GM10248 (cell line): ENCODE data around the gene KCNMB1.

Experiments
- CTCF ChIA-PET: fragments of 300-600 bp; sonication (Branson Sonifier 250); formaldehyde crosslinking; extraction: SDS; loops from one replicate; lab custom pipeline; 2021; ENCODE audit warnings: antibody characterized with exemption; lab: Yijun Ruan, JAX
- POLR2A ChIA-PET: fragments of 350-650 bp; sonication (Branson Sonifier 250); formaldehyde crosslinking; extraction: SDS; loops from one replicate; lab custom pipeline; 2020; ENCODE audit warnings: antibody characterized with exemption; lab: Yijun Ruan, JAX
- DNase-seq: peaks from one replicate; pipeline ENCODE4 v3.0.0; 2012; ENCODE audit errors: extremely low spot score
- CTCF ChIP-seq: IDR thresholded peaks from 2 replicates; pipeline ENCODE4 v1.5.1; 2012; ENCODE audit warnings: mild to moderate bottlenecking, low read depth; ENCODE audit errors: extremely low read depth, missing control alignments, control extremely low read depth

The KCNMB1 gene

GRCh38 chr5:170432669-170433068, 43.5 kb upstream of the KCNMB1 start:
- no peak for DNase-seq
- no peak for TF ChIP-seq CTCF
- CTCF ChIA-PET: interaction anchor here (1.1 to 7.3 kb wide), 10 partner anchors 9 to 209 kb away, joined by 3 to 135 read pairs (median 5); no protein-coding TSS in a partner anchor
- POLR2A ChIA-PET: no interaction called here

GRCh38 chr5:170431571-170431970, 42.4 kb upstream of the KCNMB1 start:
- CTCF ChIA-PET: interaction anchor here (1.0 to 7.3 kb wide), 10 partner anchors 8 to 206 kb away, joined by 3 to 135 read pairs (median 4); no protein-coding TSS in a partner anchor

GRCh38 chr5:170430866-170431437, 41.8 kb upstream of the KCNMB1 start:
- ChIA-PET POLR2A (no interaction called here), CTCF (interaction anchor here (1.0 to 7.3 kb wide), 7 partner anchors 10 to 205 kb away, joined by 3 to 135 read pairs (median 5); no protein-coding TSS in a partner anchor)
- DNase-seq: no peak
- no peak for TF ChIP-seq CTCF

More at GRCh38 chr5:170431571-170431970, 42.4 kb upstream of the KCNMB1 start:
- TF ChIP-seq CTCF: no peak
- DNase-seq: no peak
- POLR2A ChIA-PET: no interaction called here

GRCh38 chr5:170430256-170430655, 41.1 kb upstream of the KCNMB1 start:
- CTCF ChIA-PET: interaction anchor here (1.4 to 7.3 kb wide), 2 partner anchors 14 to 205 kb away, joined by 4 to 135 read pairs; no protein-coding TSS in a partner anchor
- no peak for DNase-seq
- no peak for TF ChIP-seq CTCF
- POLR2A ChIA-PET: no interaction called here

- POLR2A ChIA-PET: no interaction called here
- DNase-seq: no peak
- CTCF ChIA-PET: interaction anchor here (1.8 to 12.4 kb wide), 2 partner anchors 18 to 203 kb away, joined by 7 to 191 read pairs; no protein-coding TSS in a partner anchor
- TF ChIP-seq CTCF: no peak
Observed at GRCh38 chr5:170429014-170429413, 39.8 kb upstream of the KCNMB1 start.

- no peak for DNase-seq
- ChIA-PET CTCF (interaction anchor here (1.0 to 12.4 kb wide), 9 partner anchors 7 to 210 kb away, joined by 4 to 191 read pairs (median 5); no protein-coding TSS in a partner anchor), POLR2A (no interaction called here)
- no peak for TF ChIP-seq CTCF
Observed at GRCh38 chr5:170427672-170428236, 38.6 kb upstream of the KCNMB1 start.
